Right kidney (tissue), 1 donor: ENCODE measurements around the gene RCVRN.

Source experiments
- DNase-seq: peaks from one replicate; pipeline ENCODE4 v3.0.0-alpha.2; 2016

RCVRN gene

GRCh38 chr17:9898812-9899211 is 6.3 kb downstream of the RCVRN start:
- DNase-seq = no peak

- no peak for DNase-seq
Measured at GRCh38 chr17:9897372-9897968, 7.6 kb downstream of the RCVRN start.

GRCh38 chr17:9895923-9896322 is 9.1 kb downstream of the RCVRN start:
- DNase-seq = no peak

- DNase-seq = no peak
Measured at GRCh38 chr17:9894231-9894630, 10.8 kb downstream of the RCVRN start.

GRCh38 chr17:9893411-9894012 is 11.6 kb downstream of the RCVRN start:
- no peak for DNase-seq

GRCh38 chr17:9890124-9890523 is 14.9 kb downstream of the RCVRN start:
- no peak for DNase-seq

- no peak for DNase-seq
Measured at GRCh38 chr17:9887508-9887907, 17.6 kb downstream of the RCVRN start.

- no peak for DNase-seq
Measured at GRCh38 chr17:9886141-9886930, 18.7 kb downstream of the RCVRN start.

GRCh38 chr17:9883451-9883850 is 21.6 kb downstream of the RCVRN start:
- no peak for DNase-seq

- DNase-seq = no peak
Measured at GRCh38 chr17:9880582-9880999, 24.5 kb downstream of the RCVRN start.

- no peak for DNase-seq
Measured at GRCh38 chr17:9878786-9879525, 26.1 kb downstream of the RCVRN start.

- DNase-seq = no peak
Measured at GRCh38 chr17:9878356-9878755, 26.7 kb downstream of the RCVRN start.

GRCh38 chr17:9875441-9875840 is 29.6 kb downstream of the RCVRN start:
- DNase-seq = no peak

- no peak for DNase-seq
Measured at GRCh38 chr17:9874722-9875121, 30.3 kb downstream of the RCVRN start.

GRCh38 chr17:9872852-9873251 is 32.2 kb downstream of the RCVRN start:
- no peak for DNase-seq

GRCh38 chr17:9868552-9868951 is 36.5 kb downstream of the RCVRN start:
- no peak for DNase-seq

- no peak for DNase-seq
Measured at GRCh38 chr17:9865586-9865985, 39.5 kb downstream of the RCVRN start.

- DNase-seq = no peak
Measured at GRCh38 chr17:9862949-9863348, 42.1 kb downstream of the RCVRN start.

GRCh38 chr17:9862220-9862619 is 42.9 kb downstream of the RCVRN start:
- DNase-seq = no peak

GRCh38 chr17:9860851-9861250 is 44.2 kb downstream of the RCVRN start:
- no peak for DNase-seq

GRCh38 chr17:9859781-9860180 is 45.3 kb downstream of the RCVRN start:
- no peak for DNase-seq

GRCh38 chr17:9855036-9855435 is 50.0 kb downstream of the RCVRN start:
- DNase-seq = no peak

- DNase-seq = no peak
Measured at GRCh38 chr17:9854255-9854654, 50.8 kb downstream of the RCVRN start.
